GM13976 (cell line): Measurements from ENCODE around the gene PPTC7.
"Not testable (repeated sequence)": the region's sequence is repeated elsewhere in the genome, so short reads cannot be mapped to it uniquely, and the experiment has no call there.

Experiments
- DNase-seq: peaks from one replicate; pipeline ENCODE4 v3.0.0; 2012; ENCODE audit warnings: low spot score
- CTCF ChIP-seq: IDR thresholded peaks from 2 replicates; pipeline ENCODE4 v1.5.1; 2012; ENCODE audit warnings: borderline replicate concordance, mild to moderate bottlenecking; ENCODE audit not compliant: insufficient read depth; ENCODE audit errors: extremely low read depth, missing control alignments, control extremely low read depth
- in situ Hi-C: fragments of 300-500 bp; cut with MboI; formaldehyde crosslinking; loops from one replicate; pipeline ENCODE4 v1.12.0; 2022; ENCODE audit warnings: low sequenced_read_pairs, mixed read lengths, inconsistent platforms; ENCODE audit not compliant: unreplicated experiment

PPTC7 gene

DNA sequence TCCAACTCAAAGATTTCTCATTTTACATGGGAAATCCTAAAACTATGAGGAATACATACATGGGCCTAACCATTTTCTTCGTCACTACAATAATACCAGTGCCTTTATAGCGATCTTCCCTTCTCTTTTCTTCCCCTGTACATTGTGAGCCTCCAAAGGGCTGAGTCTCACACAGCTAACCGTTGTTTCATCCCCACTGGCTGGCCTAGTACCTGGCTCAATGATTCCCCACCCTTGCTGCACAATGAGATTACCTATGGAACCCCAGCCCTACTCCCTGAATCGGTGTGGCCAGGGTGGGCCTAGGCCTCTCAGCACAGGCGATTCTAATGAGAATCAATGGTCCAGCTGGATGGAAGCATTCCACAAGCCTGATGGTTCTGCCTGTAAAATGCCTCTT is 16.1 kb downstream of the PPTC7 start:
- no peak for TF ChIP-seq CTCF
- no peak for DNase-seq
- in situ Hi-C loops: no loop called here

DNA sequence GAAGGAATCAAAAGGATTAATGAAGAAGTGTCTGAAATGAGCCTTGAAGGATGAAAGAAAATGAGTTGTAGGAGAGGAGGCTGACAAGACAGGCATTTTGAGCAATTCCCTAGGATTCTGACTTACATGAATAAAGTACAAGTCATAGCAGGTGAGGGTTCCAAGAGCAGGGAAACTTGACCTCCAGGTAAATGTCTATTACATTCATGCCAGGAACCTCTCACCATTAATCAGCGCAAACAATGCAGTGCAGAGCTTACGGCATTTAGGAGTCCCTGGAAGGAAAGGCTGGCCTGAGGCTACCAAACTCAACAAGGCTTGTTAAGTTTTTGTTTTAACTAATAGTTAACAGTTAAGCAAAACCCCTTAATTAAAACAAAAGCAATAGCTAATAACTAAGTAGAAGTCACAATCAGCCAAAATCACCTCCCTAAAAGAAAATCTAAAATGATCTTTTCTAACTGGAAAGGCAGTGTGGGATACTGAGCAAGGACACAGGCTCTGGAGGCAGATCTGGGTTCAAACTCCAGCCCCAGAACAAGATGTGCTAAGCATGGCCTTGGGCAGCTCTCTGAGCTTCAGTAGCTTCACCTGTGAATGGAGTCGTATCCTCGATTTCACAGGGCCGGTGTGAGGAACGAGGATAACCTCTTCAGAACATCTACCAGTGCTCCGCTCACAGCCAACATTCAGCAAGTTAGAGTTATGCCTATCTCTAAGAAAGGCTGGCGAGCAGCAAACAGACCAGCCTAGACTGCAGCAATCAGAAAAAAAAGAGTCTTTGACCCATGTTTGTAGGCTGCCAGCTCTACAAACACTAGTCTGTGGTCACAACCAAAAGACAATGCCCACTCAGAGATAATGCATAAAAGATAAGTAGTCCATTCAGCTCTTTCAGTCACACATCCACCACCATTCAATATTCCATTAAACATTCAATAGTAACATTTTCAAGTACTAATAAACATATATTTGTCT is 16.9 kb downstream of the PPTC7 start:
- no peak for DNase-seq
- no peak for TF ChIP-seq CTCF
- in situ Hi-C loops: no loop called here

DNA sequence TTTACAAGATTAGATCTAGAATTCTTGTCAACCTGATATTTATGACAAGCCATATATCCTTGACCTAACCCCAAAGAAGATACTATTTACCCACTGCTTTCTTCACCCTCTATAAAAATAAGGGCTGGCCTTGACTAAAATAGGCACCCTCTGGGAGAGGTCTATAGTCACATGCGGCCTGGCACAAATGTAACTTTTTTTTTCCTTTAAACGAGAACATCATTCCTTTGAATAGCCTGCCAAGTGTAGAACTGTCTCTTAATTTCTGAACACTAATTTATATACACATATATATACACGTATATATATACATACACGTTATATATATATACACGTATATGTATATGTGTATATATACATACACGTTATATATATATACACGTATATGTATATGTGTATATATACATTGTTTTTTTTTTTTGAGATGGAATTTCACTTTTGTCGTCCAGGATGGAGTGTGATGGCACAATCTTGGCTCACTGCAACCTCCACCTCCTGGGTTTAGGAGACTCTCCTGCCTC is 18.6 kb downstream of the PPTC7 start:
- in situ Hi-C loops: no loop called here
- no peak for DNase-seq

DNA sequence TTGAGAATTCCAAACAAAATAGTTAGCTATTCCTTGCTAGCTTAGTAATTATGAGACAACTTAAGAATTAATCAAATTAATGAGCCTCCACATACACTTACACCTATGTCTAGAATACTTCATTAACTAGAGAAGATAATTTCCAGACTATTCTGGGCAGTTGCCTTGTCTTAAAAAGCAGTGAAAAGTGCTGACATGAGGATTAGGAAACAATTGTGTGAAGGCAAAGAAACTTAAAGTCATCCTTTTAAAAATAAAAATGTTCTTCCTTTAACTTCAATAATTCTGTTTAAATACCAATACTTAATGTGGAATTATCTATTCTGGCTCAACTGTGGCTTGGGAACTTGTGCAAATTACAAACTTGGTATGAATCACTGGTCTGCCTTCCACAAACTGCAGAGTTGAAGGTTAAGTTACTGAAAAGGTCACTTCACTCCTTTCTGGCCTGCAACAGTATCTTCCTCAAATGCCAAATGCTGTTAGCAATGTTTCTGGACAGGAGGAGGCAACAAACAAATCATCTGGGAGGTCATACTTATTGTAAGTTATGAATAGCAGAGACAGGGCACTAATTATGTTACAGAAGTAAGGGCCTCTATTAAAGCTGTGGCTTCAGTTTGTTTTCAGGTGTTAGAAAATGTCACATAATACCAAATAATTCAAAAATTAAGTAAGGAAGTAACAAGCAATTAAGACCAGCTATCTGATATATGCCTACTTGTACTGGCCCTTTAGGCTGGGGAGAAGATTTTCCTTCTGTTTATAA is 19.2 kb downstream of the PPTC7 start:
- TF ChIP-seq CTCF: no peak

More for the DNA sequence above, 18.6 kb downstream of the PPTC7 start:
- no peak for TF ChIP-seq CTCF

GRCh38 chr12:110562386-110562785 is 20.7 kb downstream of the PPTC7 start:
- DNase-seq, in situ Hi-C loops: not testable (repeated sequence)

More for the DNA sequence above, 19.2 kb downstream of the PPTC7 start:
- in situ Hi-C loops: no loop called here
- no peak for DNase-seq

GRCh38 chr12:110561471-110562201 is 21.5 kb downstream of the PPTC7 start:
- TF ChIP-seq CTCF: no peak
- in situ Hi-C loops: no loop called here
- DNase-seq: no peak
